ENCODE measurements around the gene CCDC127.

CCDC127 gene

DNA sequence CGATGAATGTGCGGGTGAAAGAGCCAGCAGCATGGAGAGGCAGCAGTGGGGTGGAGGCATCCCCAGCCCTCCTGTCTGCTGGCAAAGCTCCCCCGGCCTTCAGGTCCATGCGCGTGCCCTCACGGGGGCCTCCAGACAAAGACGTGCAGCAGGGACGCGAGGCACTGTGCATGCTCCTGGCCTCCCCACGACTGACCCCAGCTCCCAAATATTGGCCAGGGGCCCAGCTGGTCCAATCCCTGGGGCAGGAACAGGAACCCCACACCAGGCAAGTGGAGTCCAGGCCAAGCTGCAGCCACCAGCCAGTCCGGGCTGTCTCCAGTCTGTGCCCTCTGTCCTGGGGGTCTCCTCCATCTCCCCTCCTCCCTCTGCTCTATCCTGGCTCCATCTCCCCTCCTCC, 60.2 kb downstream of the CCDC127 start:
- TF ChIP-seq NFIC (IDR thresholded peaks at IDR 0.05) = no peak
- no peak for TF ChIP-seq EGR1 (IDR thresholded peaks at IDR 0.05)
- no peak for TF ChIP-seq ZBTB7A (IDR thresholded peaks at IDR 0.05; ENCODE audit: low read depth)
- TF ChIP-seq TCF12 (IDR thresholded peaks at IDR 0.05; ENCODE audit: low read depth) = no peak
- no peak for TF ChIP-seq CREB1 (IDR thresholded peaks at IDR 0.05; ENCODE audit: low read depth)
- TF ChIP-seq TEAD4 (IDR thresholded peaks at IDR 0.05) = no peak
- no peak for TF ChIP-seq CEBPB (IDR thresholded peaks at IDR 0.05)
- TF ChIP-seq, protein P1, sequence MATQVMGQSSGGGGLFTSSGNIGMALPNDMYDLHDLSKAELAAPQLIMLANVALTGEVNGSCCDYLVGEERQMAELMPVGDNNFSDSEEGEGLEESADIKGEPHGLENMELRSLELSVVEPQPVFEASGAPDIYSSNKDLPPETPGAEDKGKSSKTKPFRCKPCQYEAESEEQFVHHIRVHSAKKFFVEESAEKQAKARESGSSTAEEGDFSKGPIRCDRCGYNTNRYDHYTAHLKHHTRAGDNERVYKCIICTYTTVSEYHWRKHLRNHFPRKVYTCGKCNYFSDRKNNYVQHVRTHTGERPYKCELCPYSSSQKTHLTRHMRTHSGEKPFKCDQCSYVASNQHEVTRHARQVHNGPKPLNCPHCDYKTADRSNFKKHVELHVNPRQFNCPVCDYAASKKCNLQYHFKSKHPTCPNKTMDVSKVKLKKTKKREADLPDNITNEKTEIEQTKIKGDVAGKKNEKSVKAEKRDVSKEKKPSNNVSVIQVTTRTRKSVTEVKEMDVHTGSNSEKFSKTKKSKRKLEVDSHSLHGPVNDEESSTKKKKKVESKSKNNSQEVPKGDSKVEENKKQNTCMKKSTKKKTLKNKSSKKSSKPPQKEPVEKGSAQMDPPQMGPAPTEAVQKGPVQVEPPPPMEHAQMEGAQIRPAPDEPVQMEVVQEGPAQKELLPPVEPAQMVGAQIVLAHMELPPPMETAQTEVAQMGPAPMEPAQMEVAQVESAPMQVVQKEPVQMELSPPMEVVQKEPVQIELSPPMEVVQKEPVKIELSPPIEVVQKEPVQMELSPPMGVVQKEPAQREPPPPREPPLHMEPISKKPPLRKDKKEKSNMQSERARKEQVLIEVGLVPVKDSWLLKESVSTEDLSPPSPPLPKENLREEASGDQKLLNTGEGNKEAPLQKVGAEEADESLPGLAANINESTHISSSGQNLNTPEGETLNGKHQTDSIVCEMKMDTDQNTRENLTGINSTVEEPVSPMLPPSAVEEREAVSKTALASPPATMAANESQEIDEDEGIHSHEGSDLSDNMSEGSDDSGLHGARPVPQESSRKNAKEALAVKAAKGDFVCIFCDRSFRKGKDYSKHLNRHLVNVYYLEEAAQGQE (IDR thresholded peaks at IDR 0.05; ENCODE audit: low read depth) = no peak

DNA sequence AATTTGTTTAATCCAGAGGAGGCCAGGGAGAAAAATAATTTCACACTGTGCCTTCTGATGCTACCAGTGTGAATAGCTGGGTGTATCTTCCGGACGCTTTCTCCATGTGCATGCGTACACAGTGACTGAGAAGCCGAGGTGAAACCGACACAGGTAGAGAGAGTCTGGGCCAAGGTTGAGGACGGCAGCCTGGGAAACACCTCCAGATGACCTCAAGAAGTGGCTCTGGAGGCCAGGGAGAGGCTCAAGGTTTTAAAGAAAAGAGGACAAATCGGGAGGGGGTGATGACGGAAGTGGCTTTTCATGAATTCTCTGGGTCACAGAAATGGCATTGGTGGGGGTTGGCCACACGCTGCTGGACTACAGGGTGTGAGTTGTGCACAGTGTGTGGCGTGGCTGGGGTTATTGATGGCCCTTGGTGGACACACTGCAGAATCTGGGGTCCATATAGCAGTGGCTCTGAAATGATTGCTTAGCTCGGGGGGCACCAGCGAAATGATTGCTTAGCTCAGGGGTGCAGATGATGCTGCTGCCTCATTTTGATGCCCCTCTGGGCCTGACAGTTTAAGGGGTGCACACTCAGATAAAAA, 60.7 kb downstream of the CCDC127 start:
- TF ChIP-seq TAF1 (IDR thresholded peaks at IDR 0.05; ENCODE audit: low read depth) (no peak), EP300 (IDR thresholded peaks at IDR 0.05; ENCODE audit: borderline replicate concordance) (no peak), FOXM1 (IDR thresholded peaks at IDR 0.05; ENCODE audit: borderline replicate concordance, low read depth) (no peak), YY1 (IDR thresholded peaks at IDR 0.05; ENCODE audit: low read depth) (no peak), CREB1 (IDR thresholded peaks at IDR 0.05; ENCODE audit: low read depth) (no peak)
- TF ChIP-seq, protein P1 (IDR thresholded peaks at IDR 0.05; ENCODE audit: low read depth) = no peak
- TF ChIP-seq, protein P2, sequence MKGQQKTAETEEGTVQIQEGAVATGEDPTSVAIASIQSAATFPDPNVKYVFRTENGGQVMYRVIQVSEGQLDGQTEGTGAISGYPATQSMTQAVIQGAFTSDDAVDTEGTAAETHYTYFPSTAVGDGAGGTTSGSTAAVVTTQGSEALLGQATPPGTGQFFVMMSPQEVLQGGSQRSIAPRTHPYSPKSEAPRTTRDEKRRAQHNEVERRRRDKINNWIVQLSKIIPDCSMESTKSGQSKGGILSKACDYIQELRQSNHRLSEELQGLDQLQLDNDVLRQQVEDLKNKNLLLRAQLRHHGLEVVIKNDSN (IDR thresholded peaks at IDR 0.05) = no peak

DNA sequence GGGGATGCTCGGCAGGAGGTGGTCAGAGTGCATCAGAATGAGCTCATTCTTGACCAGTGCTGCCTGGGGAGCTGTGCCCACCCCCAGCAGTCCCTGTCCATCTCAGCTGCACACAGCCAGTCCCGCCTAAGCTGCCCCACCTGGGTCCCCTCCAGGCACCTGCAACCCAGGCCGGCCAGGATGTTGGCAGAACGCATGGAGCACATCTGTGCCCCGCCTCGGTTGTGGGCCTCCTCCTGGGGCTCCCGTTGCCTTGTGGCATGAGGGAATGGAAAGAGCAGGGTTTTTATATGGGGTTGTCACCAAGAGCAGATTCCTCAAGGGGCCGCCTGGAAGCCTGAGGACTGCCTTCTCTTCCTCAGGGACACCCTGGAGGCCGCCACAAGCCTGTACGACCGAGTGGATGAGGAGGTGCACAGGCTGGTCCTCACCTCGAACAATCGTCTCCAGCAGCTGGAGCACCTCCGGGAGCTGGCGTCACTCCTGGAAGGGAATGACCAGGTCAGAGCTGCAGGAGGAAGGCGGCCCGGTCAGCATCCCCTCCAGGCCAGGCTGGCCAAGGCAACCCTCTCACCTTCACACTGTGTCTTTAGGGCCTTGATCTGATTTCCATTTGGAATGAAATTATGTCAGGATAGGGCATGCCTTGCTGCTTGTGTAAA, 61.4 kb downstream of the CCDC127 start:
- no peak for TF ChIP-seq EGR1 (IDR thresholded peaks at IDR 0.05)

DNA sequence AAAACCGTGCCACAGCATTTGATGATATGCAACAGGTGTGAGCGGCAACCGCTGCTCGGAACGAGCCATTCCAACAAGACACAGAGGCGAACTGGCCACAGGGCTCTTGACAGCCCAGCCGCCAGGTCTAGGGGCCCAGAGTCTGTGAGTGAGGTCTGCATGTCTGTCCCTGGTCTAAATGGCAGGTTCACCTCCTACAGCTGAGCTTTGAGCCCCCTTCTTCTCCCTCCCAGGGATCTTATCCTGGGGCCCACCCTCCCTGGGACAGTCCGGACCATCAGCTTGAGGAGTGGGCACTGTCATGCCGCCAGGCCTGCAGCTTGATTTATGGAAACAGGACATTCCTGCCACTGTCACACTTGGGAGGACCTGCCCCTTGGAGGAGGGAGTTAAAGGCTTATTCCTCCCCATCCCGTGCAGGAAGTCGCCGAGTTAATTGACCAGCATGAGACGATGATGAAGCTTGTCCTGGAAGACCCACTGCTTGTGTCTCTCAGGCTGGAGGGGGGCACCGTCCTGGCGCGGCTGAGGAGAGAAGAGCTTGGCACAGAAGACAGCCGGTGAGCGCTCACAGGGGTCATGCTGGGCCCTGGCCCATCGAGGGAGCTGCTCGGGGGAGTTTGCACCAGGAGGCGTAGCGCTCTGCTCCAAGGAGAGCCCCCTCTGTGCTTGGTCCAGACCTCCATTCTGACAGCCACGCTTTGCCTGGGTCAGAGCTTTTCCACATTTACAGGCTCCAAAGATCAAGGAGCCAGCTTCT, 62.1 kb downstream of the CCDC127 start:
- TF ChIP-seq TCF12 (IDR thresholded peaks at IDR 0.05; ENCODE audit: low read depth) (no peak), CEBPB (IDR thresholded peaks at IDR 0.05) (no peak), NFIC (IDR thresholded peaks at IDR 0.05) (no peak), ZBTB7A (IDR thresholded peaks at IDR 0.05; ENCODE audit: low read depth) (no peak), TAF1 (IDR thresholded peaks at IDR 0.05; ENCODE audit: low read depth) (no peak), RAD21 (IDR thresholded peaks at IDR 0.05; ENCODE audit: low read depth) (no peak), EP300 (IDR thresholded peaks at IDR 0.05; ENCODE audit: borderline replicate concordance) (no peak), EGR1 (IDR thresholded peaks at IDR 0.05) (no peak), TEAD4 (IDR thresholded peaks at IDR 0.05) (no peak), YY1 (IDR thresholded peaks at IDR 0.05; ENCODE audit: low read depth) (no peak), FOXM1 (IDR thresholded peaks at IDR 0.05; ENCODE audit: borderline replicate concordance, low read depth) (no peak), CREB1 (IDR thresholded peaks at IDR 0.05; ENCODE audit: low read depth) (no peak)
- TF ChIP-seq, protein P2 (IDR thresholded peaks at IDR 0.05) = no peak
- TF ChIP-seq, protein P1 (IDR thresholded peaks at IDR 0.05; ENCODE audit: low read depth) = no peak
- TF ChIP-seq, protein P3, sequence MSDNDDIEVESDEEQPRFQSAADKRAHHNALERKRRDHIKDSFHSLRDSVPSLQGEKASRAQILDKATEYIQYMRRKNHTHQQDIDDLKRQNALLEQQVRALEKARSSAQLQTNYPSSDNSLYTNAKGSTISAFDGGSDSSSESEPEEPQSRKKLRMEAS (IDR thresholded peaks at IDR 0.05) = no peak
